ENCODE data around the gene LDLRAD3.

Gene LDLRAD3

DNA sequence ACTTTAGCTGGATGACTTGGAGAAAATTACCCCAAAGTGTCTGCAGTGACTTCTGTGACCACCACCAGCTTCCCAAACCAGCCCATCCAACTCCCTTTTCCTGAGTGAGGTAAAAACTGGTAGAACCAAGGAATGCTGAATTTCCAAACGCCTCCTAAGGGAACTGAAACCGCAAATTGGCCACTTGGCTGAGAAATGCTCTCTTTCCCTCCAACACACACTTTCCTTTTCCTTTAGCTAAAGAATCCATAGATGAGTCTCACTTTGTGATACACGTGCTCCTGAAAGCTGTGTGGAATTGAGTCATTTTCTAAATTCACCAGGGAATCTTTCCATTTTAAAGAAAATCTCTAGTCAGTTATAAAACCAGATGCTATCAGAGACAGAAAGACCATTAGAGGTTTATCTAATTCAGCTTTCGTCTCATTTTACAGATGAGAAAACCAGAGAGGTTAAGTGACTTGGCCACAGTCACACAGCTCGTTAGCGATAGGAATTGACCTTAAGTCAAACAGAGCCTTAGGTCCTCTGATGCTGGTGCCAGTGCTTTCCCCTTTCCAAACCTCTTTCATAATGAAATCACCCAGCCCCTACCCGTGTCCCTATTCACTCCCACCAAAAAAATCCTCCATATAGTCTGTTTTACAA, 208.2 kb downstream of the LDLRAD3 start:
- H3K79me2 ChIP-seq, result no peaks in the 10 kb centered on the region
- H3K27me3 ChIP-seq (ENCODE audit: control insufficient read depth, insufficient read depth, low read length), result no peaks in the 10 kb centered on the region
- H3K4me3 ChIP-seq (ENCODE audit: low read depth, low read length), result no peak overlapping the region
- no peak for TF ChIP-seq CTCF (IDR thresholded peaks at IDR 0.05)
- no peak overlapping the region for H3K27ac ChIP-seq
- no peak overlapping the region for H3K9ac ChIP-seq
- no peaks in the 10 kb centered on the region for H3K9me3 ChIP-seq (ENCODE audit: control insufficient read depth, low read length)
- H2AFZ ChIP-seq, result no peak overlapping the region
- no peak overlapping the region for H3K4me2 ChIP-seq (ENCODE audit: low read length)
- no peaks in the 10 kb centered on the region for H3K4me1 ChIP-seq
- H3K36me3 ChIP-seq (ENCODE audit: control insufficient read depth, insufficient read depth, low read length), result no peaks in the 10 kb centered on the region

GRCh38 chr11:36153551-36153950, 209.7 kb downstream of the LDLRAD3 start:
- H3K4me3 ChIP-seq (ENCODE audit: low read depth, low read length), result no peak overlapping the region
- H3K4me1 ChIP-seq, result no peaks in the 10 kb centered on the region
- no peak overlapping the region for H3K4me2 ChIP-seq (ENCODE audit: low read length)
- no peak overlapping the region for H3K9ac ChIP-seq
- no peak overlapping the region for H2AFZ ChIP-seq
- no peak overlapping the region for H3K27ac ChIP-seq
- TF ChIP-seq CTCF (IDR thresholded peaks at IDR 0.05), result no peak
- H3K27me3 ChIP-seq (ENCODE audit: control insufficient read depth, insufficient read depth, low read length), result no peaks in the 10 kb centered on the region
- no peaks in the 10 kb centered on the region for H3K9me3 ChIP-seq (ENCODE audit: control insufficient read depth, low read length)
- H3K79me2 ChIP-seq, result no peaks in the 10 kb centered on the region
- H3K36me3 ChIP-seq (ENCODE audit: control insufficient read depth, insufficient read depth, low read length), result no peaks in the 10 kb centered on the region

DNA sequence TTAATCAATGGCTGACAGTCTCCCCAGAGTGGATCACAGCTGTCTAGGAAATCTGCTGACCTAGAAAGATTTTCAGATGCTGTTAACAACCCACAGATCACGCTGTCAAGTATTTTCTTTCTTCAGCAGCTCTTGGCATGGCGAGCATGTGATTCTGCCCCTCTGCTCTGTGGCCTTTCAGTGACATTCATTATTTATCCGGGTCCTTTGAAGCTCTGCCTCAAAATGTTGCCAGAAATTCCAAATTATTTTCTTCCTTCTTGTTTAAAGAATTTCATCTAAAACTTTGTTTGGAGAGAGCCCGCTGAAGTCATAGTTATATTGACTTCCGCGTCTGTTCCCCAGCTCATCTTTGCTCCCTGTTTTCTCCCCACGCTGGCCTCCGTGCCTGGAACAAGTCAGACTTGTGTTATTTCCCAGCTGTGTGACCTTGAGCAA, 211.3 kb downstream of the LDLRAD3 start:
- no peak overlapping the region for H3K27ac ChIP-seq

DNA sequence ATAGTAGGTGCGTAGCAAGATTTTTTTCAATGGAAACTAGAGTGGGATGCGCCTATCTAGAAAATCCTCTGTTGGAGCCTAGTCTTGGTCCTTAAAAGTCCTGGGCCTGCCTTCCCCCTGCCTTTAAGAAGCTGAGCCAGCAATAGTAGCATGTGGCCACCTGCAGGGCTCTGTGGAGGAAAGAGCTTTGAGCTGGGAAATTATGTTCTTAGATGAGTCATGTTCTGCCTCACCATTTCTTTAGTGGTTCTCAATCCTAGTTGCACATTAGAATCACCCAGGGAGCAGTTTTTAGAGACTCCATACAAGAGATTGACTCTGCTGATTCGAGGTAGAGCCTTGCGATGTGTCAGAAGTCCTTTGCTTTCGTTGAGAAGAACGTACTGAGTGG, 211.9 kb downstream of the LDLRAD3 start:
- no peak overlapping the region for H3K9ac ChIP-seq
- H3K4me1 ChIP-seq, result no peaks in the 10 kb centered on the region
- no peak for TF ChIP-seq CTCF (IDR thresholded peaks at IDR 0.05)
- H3K36me3 ChIP-seq (ENCODE audit: control insufficient read depth, insufficient read depth, low read length), result no peaks in the 10 kb centered on the region
- no peak overlapping the region for H3K4me2 ChIP-seq (ENCODE audit: low read length)
- H3K27ac ChIP-seq, result no peak overlapping the region
- no peaks in the 10 kb centered on the region for H3K9me3 ChIP-seq (ENCODE audit: control insufficient read depth, low read length)
- no peaks in the 10 kb centered on the region for H3K79me2 ChIP-seq
- H3K27me3 ChIP-seq (ENCODE audit: control insufficient read depth, insufficient read depth, low read length), result no peaks in the 10 kb centered on the region
- no peak overlapping the region for H2AFZ ChIP-seq
- H3K4me3 ChIP-seq (ENCODE audit: low read depth, low read length), result no peak overlapping the region

More for the DNA sequence above, 211.3 kb downstream of the LDLRAD3 start:
- H3K9ac ChIP-seq, result no peak overlapping the region
- H3K79me2 ChIP-seq, result no peaks in the 10 kb centered on the region
- no peak overlapping the region for H3K4me2 ChIP-seq (ENCODE audit: low read length)
- no peak overlapping the region for H2AFZ ChIP-seq
- H3K36me3 ChIP-seq (ENCODE audit: control insufficient read depth, insufficient read depth, low read length), result no peaks in the 10 kb centered on the region
- H3K4me3 ChIP-seq (ENCODE audit: low read depth, low read length), result no peak overlapping the region
- no peak for TF ChIP-seq CTCF (IDR thresholded peaks at IDR 0.05)
- no peaks in the 10 kb centered on the region for H3K9me3 ChIP-seq (ENCODE audit: control insufficient read depth, low read length)
- no peaks in the 10 kb centered on the region for H3K4me1 ChIP-seq
- no peaks in the 10 kb centered on the region for H3K27me3 ChIP-seq (ENCODE audit: control insufficient read depth, insufficient read depth, low read length)

- Histone ChIP-seq H3K4me3 (ENCODE audit: low read depth, low read length) (no peak overlapping the region), H3K9me3 (ENCODE audit: control insufficient read depth, low read length) (no peaks in the 10 kb centered on the region), H3K79me2 (no peaks in the 10 kb centered on the region), H3K4me1 (no peaks in the 10 kb centered on the region), H3K27ac (no peak overlapping the region), H3K27me3 (ENCODE audit: control insufficient read depth, insufficient read depth, low read length) (no peaks in the 10 kb centered on the region), H3K4me2 (ENCODE audit: low read length) (no peak overlapping the region), H3K9ac (no peak overlapping the region), H3K36me3 (ENCODE audit: control insufficient read depth, insufficient read depth, low read length) (no peaks in the 10 kb centered on the region), H2AFZ (no peak overlapping the region)
- TF ChIP-seq CTCF (IDR thresholded peaks at IDR 0.05), result no peak
Observed at GRCh38 chr11:36156161-36156816, 212.4 kb downstream of the LDLRAD3 start.
